GM12878 (cell line): ENCODE measurements around the gene PAX5. TPM values are rescaled to one million over a fixed set of nuclear protein-coding genes. Genes with fewer than 3 reads are reported as not detected.

ENCODE experiments used
- ATAC-seq: fragments of 200-7000 bp; cut with Tn5 transposase; 3 replicates; pipeline ENCODE4 v1.9.1; 2020; ENCODE audit warnings: mild to moderate bottlenecking, moderate library complexity
- BruUV-seq: library from RNA; stranded (reverse); fragments of 400-500 nt; replicated peaks from 2 replicates; lab custom pipeline; 2021; lab: Mats Ljungman, UMichigan
- CTCF ChIA-PET: fragments of 300-600 bp; sonication (Branson Sonifier 250); formaldehyde crosslinking; extraction: SDS; loops from one replicate; lab custom pipeline; 2021; ENCODE audit warnings: inconsistent platforms; lab: Yijun Ruan, JAX
- POLR2A ChIA-PET: fragments of 350-600 bp; formaldehyde crosslinking; extraction: SDS; loops from one replicate; lab custom pipeline; 2021; ENCODE audit warnings: inconsistent platforms; lab: Charles Lee
- RAD21 ChIA-PET: fragments of 300-600 bp; sonication (Branson Sonifier 250); formaldehyde crosslinking; loops from one replicate; lab custom pipeline; 2023; ENCODE audit warnings: antibody characterized with exemption; ENCODE audit not compliant: unreplicated experiment; lab: Charles Lee
- SMC1A ChIA-PET: fragments of 300-600 bp; sonication (Branson Sonifier 250); formaldehyde crosslinking; loops from one replicate; lab custom pipeline; 2023; ENCODE audit not compliant: unreplicated experiment, uncharacterized antibody; lab: Charles Lee
- DNase-seq: peaks from one replicate; pipeline ENCODE4 v3.0.0-alpha.2; 2011; ENCODE audit warnings: low read depth, low spot score
- FAIRE-seq: peaks from 3 replicates; lab custom pipeline; 2011; peaks lifted over from hg19 to GRCh38; lab: Jason Lieb, UNC
- H2AFZ ChIP-seq: 2 replicates; pipeline ENCODE4 v1.6.0; 2011; ENCODE audit warnings: low read depth, low read length, control low read depth; ENCODE audit not compliant: control insufficient read depth
- H3K27ac ChIP-seq: 2 replicates; pipeline ENCODE4 v1.5.1; 2011; ENCODE audit warnings: control low read depth; ENCODE audit not compliant: control insufficient read depth, insufficient read depth
- H3K27me3 ChIP-seq, 2 experiments: replicated peaks in 1 of 2; 2 replicates each; pipeline versions ENCODE4 v1.6.0 to v1.6.1; 2011; ENCODE audit warnings: low read length in 1 of 2; ENCODE audit not compliant: control insufficient read depth in 2 of 2, insufficient read depth in 2 of 2
- H3K36me3 ChIP-seq, 2 experiments: 2 replicates each; pipeline ENCODE4 v1.5.1; 2011; ENCODE audit warnings: low read length in 1 of 2; ENCODE audit not compliant: control insufficient read depth in 2 of 2, insufficient read depth in 2 of 2
- H3K4me1 ChIP-seq: 2 replicates; pipeline ENCODE4 v1.6.1; 2011; ENCODE audit warnings: mild to moderate bottlenecking, low read length, moderate library complexity, mixed read lengths; ENCODE audit not compliant: control insufficient read depth, insufficient read depth
- H3K4me2 ChIP-seq: 2 replicates; pipeline ENCODE4 v1.6.0; 2011; ENCODE audit warnings: control low read depth; ENCODE audit not compliant: control insufficient read depth, insufficient read depth
- H3K4me3 ChIP-seq: fragments of 200-600 bp; sonication (generic); 2 replicates; pipeline ENCODE4 v1.5.1; 2016
- H3K79me2 ChIP-seq: 2 replicates; pipeline ENCODE4 v1.6.0; 2011; ENCODE audit warnings: low read length; ENCODE audit not compliant: control insufficient read depth, insufficient read depth
- H3K9ac ChIP-seq: 2 replicates; pipeline ENCODE4 v1.8.0; 2011; ENCODE audit warnings: low read length, control low read depth, mixed read lengths; ENCODE audit not compliant: control insufficient read depth, insufficient read depth
- H3K9me3 ChIP-seq: replicated peaks from 3 replicates; pipeline ENCODE4 v1.5.1; 2011; ENCODE audit warnings: mild to moderate bottlenecking, low read length; ENCODE audit not compliant: control insufficient read depth, insufficient read depth
- H4K20me1 ChIP-seq: 2 replicates; pipeline ENCODE4 v1.6.0; 2011; ENCODE audit not compliant: control insufficient read depth, insufficient read depth
- MTA2 ChIP-seq: fragments of 450-650 bp; IDR thresholded peaks from 2 replicates; pipeline ENCODE4 v1.6.1; 2016; ENCODE audit warnings: low read depth, mild to moderate bottlenecking, moderate library complexity
- whole genome bisulfite sequencing: methylation state at CpG from one replicate; pipeline ENCODE4 v1.1.6; 2016; ENCODE audit warnings: low lambda C conversion rate; ENCODE audit not compliant: insufficient replicate concordance, insufficient coverage; ENCODE audit errors: missing lambda C conversion rate; 5-methylcytosine and 5-hydroxymethylcytosine counted together
- in situ Hi-C: fragments of 300-500 bp; cut with MboI; formaldehyde crosslinking; loops from 9 replicates; pipeline ENCODE4 v1.14.3; 2018; ENCODE audit warnings: mixed read lengths
- intact Hi-C: fragments of 100-400 bp; cut with micrococcal nuclease; formaldehyde crosslinking; loops from one replicate; pipeline ENCODE4 v1.14.2; 2022; ENCODE audit not compliant: unreplicated experiment
- polyA plus RNA-seq, 11 experiments: library from polyadenylated mRNA; depleted of rRNA in 4 of 11; unstranded in 6 of 11; stranded (reverse) in 5 of 11; fragments of >200 nt; fragmentation: Nextera tagmentation in 4 of 11; fragmentation: Illumina TruSeq in 1 of 11; extraction: Ambion mirVana in 4 of 11; extraction: Trizol in 1 of 11; gene quantifications; 1 replicate in 1 of 11; 2 replicates in 10 of 11; pipeline versions ENCODE4 v1.2.1 to v1.2.3, GENCODE V29; 2011 to 2016; ENCODE audit warnings: inconsistent platforms in 2 of 11, missing spikeins in 2 of 11, low read depth in 1 of 11
- total RNA-seq, 4 experiments: library from RNA; depleted of rRNA in 3 of 4; stranded (reverse); fragments of >200 nt in 3 of 4; fragmentation: Illumina TruSeq in 1 of 4; extraction: Trizol in 1 of 4; gene quantifications; 2 replicates each; pipeline versions ENCODE4 v1.2.1 to v1.2.3, GENCODE V29; 2013 to 2021
- TF ChIP-seq, protein P1 (sequence below): fragments of 450-650 bp; IDR thresholded peaks from 2 replicates; pipeline ENCODE4 v1.6.1; 2017; ENCODE audit warnings: mild to moderate bottlenecking, moderate library complexity

The PAX5 gene
- total and polyA plus RNA-seq, 10 of the 15 experiments (the other 5 are each of a cell fraction or from before 2014, with no cell fraction given), result 2.2 to 123 (median 31.9) TPM

DNA sequence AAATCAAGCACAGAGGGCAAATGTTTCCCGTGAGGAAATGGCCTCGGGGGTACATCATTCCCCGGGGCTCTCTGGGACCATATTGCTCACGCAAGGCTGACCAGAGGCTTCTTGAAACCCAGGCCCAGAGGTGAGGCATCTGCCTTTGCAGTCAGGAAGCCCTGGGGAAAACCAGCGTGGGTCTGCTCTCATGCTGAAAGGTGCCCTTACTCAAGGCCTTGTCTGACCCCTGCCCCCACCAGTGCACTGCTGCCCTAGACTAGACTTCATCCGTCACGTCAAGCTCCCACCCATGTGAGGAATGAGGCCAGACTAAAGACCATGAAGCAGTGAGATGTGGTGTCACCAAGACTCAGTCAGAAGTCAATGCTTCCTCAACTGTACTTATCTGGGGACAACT lies 66.1 kb downstream of the PAX5 start:
- no peaks in the 10 kb centered on the region for H3K9me3 ChIP-seq
- TF ChIP-seq, protein P1, sequence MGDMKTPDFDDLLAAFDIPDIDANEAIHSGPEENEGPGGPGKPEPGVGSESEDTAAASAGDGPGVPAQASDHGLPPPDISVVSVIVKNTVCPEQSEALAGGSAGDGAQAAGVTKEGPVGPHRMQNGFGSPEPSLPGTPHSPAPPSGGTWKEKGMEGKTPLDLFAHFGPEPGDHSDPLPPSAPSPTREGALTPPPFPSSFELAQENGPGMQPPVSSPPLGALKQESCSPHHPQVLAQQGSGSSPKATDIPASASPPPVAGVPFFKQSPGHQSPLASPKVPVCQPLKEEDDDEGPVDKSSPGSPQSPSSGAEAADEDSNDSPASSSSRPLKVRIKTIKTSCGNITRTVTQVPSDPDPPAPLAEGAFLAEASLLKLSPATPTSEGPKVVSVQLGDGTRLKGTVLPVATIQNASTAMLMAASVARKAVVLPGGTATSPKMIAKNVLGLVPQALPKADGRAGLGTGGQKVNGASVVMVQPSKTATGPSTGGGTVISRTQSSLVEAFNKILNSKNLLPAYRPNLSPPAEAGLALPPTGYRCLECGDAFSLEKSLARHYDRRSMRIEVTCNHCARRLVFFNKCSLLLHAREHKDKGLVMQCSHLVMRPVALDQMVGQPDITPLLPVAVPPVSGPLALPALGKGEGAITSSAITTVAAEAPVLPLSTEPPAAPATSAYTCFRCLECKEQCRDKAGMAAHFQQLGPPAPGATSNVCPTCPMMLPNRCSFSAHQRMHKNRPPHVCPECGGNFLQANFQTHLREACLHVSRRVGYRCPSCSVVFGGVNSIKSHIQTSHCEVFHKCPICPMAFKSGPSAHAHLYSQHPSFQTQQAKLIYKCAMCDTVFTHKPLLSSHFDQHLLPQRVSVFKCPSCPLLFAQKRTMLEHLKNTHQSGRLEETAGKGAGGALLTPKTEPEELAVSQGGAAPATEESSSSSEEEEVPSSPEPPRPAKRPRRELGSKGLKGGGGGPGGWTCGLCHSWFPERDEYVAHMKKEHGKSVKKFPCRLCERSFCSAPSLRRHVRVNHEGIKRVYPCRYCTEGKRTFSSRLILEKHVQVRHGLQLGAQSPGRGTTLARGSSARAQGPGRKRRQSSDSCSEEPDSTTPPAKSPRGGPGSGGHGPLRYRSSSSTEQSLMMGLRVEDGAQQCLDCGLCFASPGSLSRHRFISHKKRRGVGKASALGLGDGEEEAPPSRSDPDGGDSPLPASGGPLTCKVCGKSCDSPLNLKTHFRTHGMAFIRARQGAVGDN, result 0 out of 2 replicates have a peak, but pooled peaks have one; percentile 36
- no peak for TF ChIP-seq MTA2
- no peak overlapping the region for H3K4me2 ChIP-seq
- H3K9ac ChIP-seq, result no peak overlapping the region
- RAD21 ChIA-PET, result no interaction called here
- H3K79me2 ChIP-seq, result peaks cover 18% of the 10 kb centered on the region
- no peaks in the 10 kb centered on the region for H3K27me3 ChIP-seq
- ATAC-seq (peak; percentile 28; the same call in 2 of the 3 replicates), DNase-seq (no peak), FAIRE-seq (no peak)
- POLR2A ChIA-PET, result no interaction called here
- no peak overlapping the region for H2AFZ ChIP-seq
- in situ Hi-C loops (no loop called here), intact Hi-C loops (no loop called here)
- SMC1A ChIA-PET, result no interaction called here
- BruUV-seq, result no TSS peak
- CTCF ChIA-PET, result interaction anchor here (1.4 kb wide), 2 partner anchors 18 to 24 kb away, joined by 3 to 4 read pairs; no protein-coding TSS in a partner anchor
- no peaks in the 10 kb centered on the region for H4K20me1 ChIP-seq
- WGBS, result 22% methylated on average over 7 of the region's 7 CpGs
- H3K4me3 ChIP-seq, result no peak overlapping the region
- no peaks in the 10 kb centered on the region for H3K4me1 ChIP-seq
- H3K36me3 ChIP-seq, result peaks cover 32 to 35% of the 10 kb centered on the region in 2 experiments
- H3K27ac ChIP-seq, result no peak overlapping the region
